CD4-positive, alpha-beta T cell (primary cell): Measurements from ENCODE around the gene R3HDM4. TPM values are rescaled to one million over a fixed set of nuclear protein-coding genes. Genes with fewer than 3 reads are reported as not detected.

ENCODE experiments used
- ATAC-seq: fragments of 200-7000 bp; cut with Tn5 transposase; one replicate; pipeline ENCODE4 v1.10.0; 2022; ENCODE audit warnings: mild to moderate bottlenecking; ENCODE audit not compliant: poor library complexity
- CTCF ChIA-PET: fragments of 350-600 bp; sonication (Branson Sonifier 250); formaldehyde crosslinking; loops from one replicate; lab custom pipeline; 2021; ENCODE audit warnings: antibody characterized with exemption, inconsistent platforms; lab: Charles Lee
- POLR2A ChIA-PET: fragments of 350-600 bp; sonication (Branson Sonifier 250); formaldehyde crosslinking; loops from one replicate; lab custom pipeline; 2021; ENCODE audit warnings: antibody characterized with exemption, inconsistent platforms; lab: Charles Lee
- DNase-seq, 14 experiments: peaks; one replicate each; pipeline ENCODE4 v3.0.0-alpha.2; 2013 to 2020; ENCODE audit warnings: mixed read lengths in 2 of 14
- H3K27ac ChIP-seq, 2 donors: one replicate each; pipeline versions ENCODE4 v1.5.1 to v1.7.0; 2013; ENCODE audit warnings: low read length in 2 of 2, low read depth in 1 of 2, mild to moderate bottlenecking in 1 of 2
- H3K27me3 ChIP-seq, 2 experiments: 1 replicate in 1 of 2; 2 replicates in 1 of 2; pipeline versions ENCODE4 v1.6.1 to v1.7.0; 2013; ENCODE audit warnings: low read length in 2 of 2, control low read depth in 1 of 2, mild to moderate bottlenecking in 1 of 2, moderate library complexity in 1 of 2; ENCODE audit not compliant: insufficient read depth in 2 of 2, control insufficient read depth in 1 of 2
- H3K36me3 ChIP-seq: one replicate; pipeline ENCODE4 v1.6.1; 2013; ENCODE audit warnings: low read length, control low read depth; ENCODE audit not compliant: insufficient read depth
- H3K4me1 ChIP-seq: one replicate; pipeline ENCODE4 v1.6.1; 2013; ENCODE audit warnings: low read length, control low read depth; ENCODE audit not compliant: insufficient read depth
- H3K4me3 ChIP-seq: one replicate; pipeline ENCODE4 v1.5.1; 2013; ENCODE audit warnings: mild to moderate bottlenecking, low read length, moderate library complexity
- H3K9me3 ChIP-seq, 2 experiments: 1 replicate in 1 of 2; 2 replicates in 1 of 2; pipeline versions ENCODE4 v1.6.1 to v1.7.0; 2013; ENCODE audit warnings: low read length in 2 of 2, mild to moderate bottlenecking in 2 of 2, control low read depth in 1 of 2, moderate library complexity in 1 of 2; ENCODE audit not compliant: control insufficient read depth in 1 of 2, insufficient read depth in 1 of 2
- H3K27ac Mint-ChIP-seq: one replicate; pipeline ENCODE4 v1.8.0; 2020; ENCODE audit warnings: mixed read lengths
- H3K27me3 Mint-ChIP-seq: one replicate; pipeline ENCODE4 v1.8.0; 2021; ENCODE audit warnings: mixed read lengths
- H3K36me3 Mint-ChIP-seq: one replicate; pipeline ENCODE4 v1.8.0; 2021; ENCODE audit warnings: low read depth, mixed read lengths
- H3K4me1 Mint-ChIP-seq: one replicate; pipeline ENCODE4 v1.8.0; 2021; ENCODE audit warnings: low read depth, mixed read lengths
- H3K4me3 Mint-ChIP-seq: one replicate; pipeline ENCODE4 v1.8.0; 2020; ENCODE audit warnings: mild to moderate bottlenecking, mixed read lengths
- H3K9me3 Mint-ChIP-seq: one replicate; pipeline ENCODE4 v1.8.0; 2020; ENCODE audit warnings: mixed read lengths
- intact Hi-C, 2 experiments: fragments of 100-400 bp; cut with DNase I in 1 of 2; cut with micrococcal nuclease in 1 of 2; formaldehyde crosslinking; loops; one replicate each; pipeline versions ENCODE4 v1.15.1 to v1.9.0; 2023 to 2025; cut with DNase I, micrococcal nuclease
- total RNA-seq, 174 experiments: library from RNA in 2 of 174; stranded (reverse) in 2 of 174; gene quantifications; one replicate each; pipeline ENCODE4 v1.2.3 and lab custom pipeline; 2021 to 2026
- TF ChIP-seq, protein P1 (sequence below): fragments of 200-600 bp; IDR thresholded peaks from one replicate; pipeline ENCODE4 v1.8.0; 2022; ENCODE audit warnings: antibody characterized with exemption, mild to moderate bottlenecking

R3HDM4 gene
- total RNA-seq, 2 experiments from 2014 or later: 309 to 313 TPM

DNA sequence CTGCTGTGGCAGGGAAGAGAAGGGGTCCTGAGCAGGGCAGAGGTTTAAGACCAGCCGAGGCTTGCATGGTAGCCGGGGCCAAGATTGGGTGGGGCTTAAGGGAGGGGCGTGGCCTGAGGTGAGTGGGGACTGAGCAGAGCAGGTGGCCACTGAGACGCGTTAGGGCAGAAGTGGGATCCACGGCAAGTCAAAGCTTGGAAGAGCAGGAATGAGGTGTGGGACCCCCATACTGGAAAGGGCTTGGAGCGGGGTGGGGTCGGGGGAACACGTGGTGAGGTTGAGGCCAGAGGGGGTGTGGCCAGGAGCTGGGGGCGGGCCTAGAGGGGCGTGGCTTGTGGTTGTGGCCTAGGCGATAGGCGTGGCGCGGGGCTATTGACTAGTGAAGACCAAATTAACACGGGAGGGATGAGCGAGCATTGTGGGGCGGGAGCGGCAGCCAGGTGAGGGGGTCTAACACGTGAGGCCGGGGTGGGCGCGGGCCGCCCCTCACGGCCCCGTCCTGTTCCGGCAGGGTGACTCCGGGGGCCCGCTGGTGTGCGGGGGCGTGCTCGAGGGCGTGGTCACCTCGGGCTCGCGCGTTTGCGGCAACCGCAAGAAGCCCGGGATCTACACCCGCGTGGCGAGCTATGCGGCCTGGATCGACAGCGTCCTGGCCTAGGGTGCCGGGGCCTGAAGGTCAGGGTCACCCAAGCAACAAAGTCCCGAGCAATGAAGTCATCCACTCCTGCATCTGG lies 50.3 kb downstream of the R3HDM4 start:
- Histone ChIP-seq H3K36me3 (peaks cover 3% of the 10 kb centered on the region), H3K27ac (no peak overlapping the region), H3K4me3 (peak overlapping the region; percentile 14), H3K27me3 (peaks cover 9 to 16% of the 10 kb centered on the region in 2 experiments), H3K9me3 (peaks cover 0 to 10% of the 10 kb centered on the region in 2 experiments), H3K4me1 (peaks cover 42% of the 10 kb centered on the region)
- Mint-ChIP-seq H3K4me1 (peaks cover 26% of the 10 kb centered on the region), H3K27ac (peak overlapping the region; percentile 87), H3K27me3 (peaks cover 7% of the 10 kb centered on the region), H3K36me3 (peaks cover 5% of the 10 kb centered on the region), H3K4me3 (peak overlapping the region; percentile 73), H3K9me3 (no peaks in the 10 kb centered on the region)
- TF ChIP-seq, protein P1, sequence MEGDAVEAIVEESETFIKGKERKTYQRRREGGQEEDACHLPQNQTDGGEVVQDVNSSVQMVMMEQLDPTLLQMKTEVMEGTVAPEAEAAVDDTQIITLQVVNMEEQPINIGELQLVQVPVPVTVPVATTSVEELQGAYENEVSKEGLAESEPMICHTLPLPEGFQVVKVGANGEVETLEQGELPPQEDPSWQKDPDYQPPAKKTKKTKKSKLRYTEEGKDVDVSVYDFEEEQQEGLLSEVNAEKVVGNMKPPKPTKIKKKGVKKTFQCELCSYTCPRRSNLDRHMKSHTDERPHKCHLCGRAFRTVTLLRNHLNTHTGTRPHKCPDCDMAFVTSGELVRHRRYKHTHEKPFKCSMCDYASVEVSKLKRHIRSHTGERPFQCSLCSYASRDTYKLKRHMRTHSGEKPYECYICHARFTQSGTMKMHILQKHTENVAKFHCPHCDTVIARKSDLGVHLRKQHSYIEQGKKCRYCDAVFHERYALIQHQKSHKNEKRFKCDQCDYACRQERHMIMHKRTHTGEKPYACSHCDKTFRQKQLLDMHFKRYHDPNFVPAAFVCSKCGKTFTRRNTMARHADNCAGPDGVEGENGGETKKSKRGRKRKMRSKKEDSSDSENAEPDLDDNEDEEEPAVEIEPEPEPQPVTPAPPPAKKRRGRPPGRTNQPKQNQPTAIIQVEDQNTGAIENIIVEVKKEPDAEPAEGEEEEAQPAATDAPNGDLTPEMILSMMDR: no peak
- ATAC-seq: peak; percentile 67
- intact Hi-C loops: loop anchor here (1.0 to 5.0 kb wide), 6 partner anchors 30 to 139 kb away; partner anchors contain the start of genes MED16 (in 2 of the 2), RNU6-9 (in 2 of the 2) and WDR18 (in 1 of the 2)
- DNase-seq: peak; percentile 65 to 89 (median 79)
- POLR2A ChIA-PET: interaction anchor here (0.9 to 2.8 kb wide), 15 partner anchors 12 to 406 kb away, joined by 3 to 40 read pairs (median 4); partner anchors contain the start of genes ABCA7, ARHGAP45, CIRBP and MED16
- CTCF ChIA-PET: interaction anchor here (0.5 to 2.4 kb wide), 6 partner anchors 10 to 61 kb away, joined by 3 to 52 read pairs (median 15); no protein-coding TSS in a partner anchor

DNA sequence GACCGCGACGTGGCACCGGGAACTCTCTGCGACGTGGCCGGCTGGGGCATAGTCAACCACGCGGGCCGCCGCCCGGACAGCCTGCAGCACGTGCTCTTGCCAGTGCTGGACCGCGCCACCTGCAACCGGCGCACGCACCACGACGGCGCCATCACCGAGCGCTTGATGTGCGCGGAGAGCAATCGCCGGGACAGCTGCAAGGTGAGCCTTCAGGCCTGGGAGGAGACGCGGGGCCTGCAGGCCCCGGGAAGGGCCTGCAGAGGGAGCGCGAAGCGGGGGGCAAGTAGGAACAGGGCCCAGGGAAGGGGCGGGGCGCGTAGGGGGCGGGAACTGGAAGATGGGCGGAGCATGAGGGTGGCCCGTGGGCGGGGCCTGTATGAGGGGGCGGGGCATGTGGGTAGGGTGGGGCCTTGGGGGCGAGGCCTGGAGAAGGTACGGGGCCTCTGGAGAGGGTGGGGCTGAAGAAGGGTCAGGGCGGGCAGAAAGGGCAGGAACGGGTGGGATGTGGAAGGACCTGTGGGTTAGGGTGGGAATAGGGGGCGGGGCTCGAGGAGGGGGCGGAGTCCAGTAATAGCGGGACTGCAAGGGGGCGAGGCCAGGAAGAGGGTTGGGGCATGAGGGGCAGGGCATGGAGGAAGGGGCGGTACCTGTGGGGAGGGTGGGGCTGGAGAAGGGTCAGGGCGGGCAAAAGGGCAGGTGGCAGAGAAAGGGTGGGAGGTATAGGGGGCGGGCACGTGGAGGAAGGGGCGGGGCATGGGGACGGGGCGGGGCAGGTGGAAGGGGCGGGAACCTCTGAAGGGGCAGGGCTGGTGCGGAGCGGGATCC lies 51.1 kb downstream of the R3HDM4 start:
- DNase-seq: peak; percentile 40 to 83 (median 63)
- H3K4me3 ChIP-seq: no peak overlapping the region
- H3K27ac Mint-ChIP-seq: peak overlapping the region; percentile 87
- H3K4me1 ChIP-seq: peaks cover 49% of the 10 kb centered on the region
- peaks cover 26% of the 10 kb centered on the region for H3K4me1 Mint-ChIP-seq
- no peak overlapping the region for H3K27ac ChIP-seq
- H3K9me3 ChIP-seq: peaks cover 0 to 10% of the 10 kb centered on the region in 2 experiments
- peaks cover 7% of the 10 kb centered on the region for H3K27me3 Mint-ChIP-seq
- POLR2A ChIA-PET: interaction anchor here (1.0 to 2.8 kb wide), 8 partner anchors 17 to 377 kb away, joined by 3 to 40 read pairs (median 4); partner anchors contain the start of genes MED16, RNU6-9 and WDR18
- ATAC-seq: peak; percentile 48
- CTCF ChIA-PET: interaction anchor here (0.5 to 2.4 kb wide), 2 partner anchors 32 to 58 kb away, joined by 3 to 52 read pairs; no protein-coding TSS in a partner anchor
- H3K36me3 Mint-ChIP-seq: no peaks in the 10 kb centered on the region
- peaks cover 9 to 16% of the 10 kb centered on the region in 2 experiments for H3K27me3 ChIP-seq
- H3K4me3 Mint-ChIP-seq: peak overlapping the region; percentile 73
- TF ChIP-seq, protein P1: no peak
- no peaks in the 10 kb centered on the region for H3K9me3 Mint-ChIP-seq
- intact Hi-C loops: loop anchor here (2.0 to 5.0 kb wide), 3 partner anchors 31 to 120 kb away; partner anchors contain the start of genes MED16 (in 2 of the 2), RNU6-9 (in 2 of the 2) and WDR18 (in 1 of the 2)
- no peaks in the 10 kb centered on the region for H3K36me3 ChIP-seq
